Muscle layer of colon (tissue), 2 donors: ENCODE results near the gene NME7.

Experiments used
- H3K27ac ChIP-seq: one replicate; pipeline ENCODE4 v1.7.0; 2013; ENCODE audit warnings: low read depth, mild to moderate bottlenecking, low read length, moderate library complexity
- H3K27me3 ChIP-seq, 2 donors: one replicate each; pipeline ENCODE4 v1.7.0; 2013; ENCODE audit warnings: low read length in 2 of 2, mild to moderate bottlenecking in 2 of 2; ENCODE audit not compliant: insufficient read depth in 2 of 2, control insufficient read depth in 1 of 2
- H3K36me3 ChIP-seq: one replicate; pipeline ENCODE4 v1.7.0; 2013; ENCODE audit warnings: mild to moderate bottlenecking, low read length; ENCODE audit not compliant: insufficient read depth
- H3K4me1 ChIP-seq: one replicate; pipeline ENCODE4 v1.7.0; 2013; ENCODE audit warnings: mild to moderate bottlenecking, low read length; ENCODE audit not compliant: insufficient read depth
- H3K4me3 ChIP-seq, 2 donors: one replicate each; pipeline ENCODE4 v1.7.0; 2013; ENCODE audit warnings: low read length in 2 of 2, low read depth in 1 of 2, mild to moderate bottlenecking in 1 of 2, moderate library complexity in 1 of 2
- H3K9ac ChIP-seq: one replicate; pipeline ENCODE4 v1.7.0; 2013; ENCODE audit warnings: low read length
- H3K9me3 ChIP-seq: one replicate; pipeline ENCODE4 v1.7.0; 2013; ENCODE audit warnings: mild to moderate bottlenecking, low read length
- donor health status: abdominal sarcoma.
- donor health status: Adenocarcinoma of cecum.

Gene NME7

DNA sequence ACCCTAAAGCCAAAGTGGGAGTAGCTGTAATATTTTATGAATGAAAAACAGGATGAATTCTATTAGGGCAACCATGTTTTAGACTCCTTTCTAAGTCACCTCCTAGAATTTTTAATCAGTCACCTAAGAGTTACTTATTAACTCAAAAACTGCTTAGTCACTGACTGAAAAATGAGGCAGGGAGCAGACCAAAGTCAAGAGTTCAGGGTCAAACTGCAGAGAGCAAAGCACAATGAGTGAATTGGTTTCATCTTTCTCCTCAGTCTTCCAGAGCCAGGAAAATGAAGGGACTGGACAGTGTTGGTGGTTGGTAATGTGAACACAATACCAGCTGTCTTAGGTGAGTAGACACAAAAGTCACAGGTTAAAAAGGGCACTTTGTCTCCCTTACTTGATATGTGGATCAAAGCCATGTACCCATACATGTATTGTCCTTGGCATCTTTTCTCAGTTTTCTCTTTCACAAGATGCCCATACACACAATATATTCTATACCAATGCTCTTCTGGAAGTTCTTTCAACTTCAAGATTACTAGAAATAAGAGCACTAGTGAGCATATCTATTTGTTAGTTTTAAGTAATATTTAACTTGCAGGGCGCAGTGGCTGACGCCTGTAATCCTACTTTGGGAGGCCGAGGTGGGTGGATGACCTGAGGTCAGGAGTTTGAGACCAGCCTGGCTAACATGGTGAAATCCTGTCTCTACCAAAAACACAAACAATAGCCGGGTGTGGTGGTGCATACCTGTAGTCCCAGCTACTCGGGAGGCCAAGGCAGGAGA is 218.9 kb downstream of the NME7 start:
- Histone ChIP-seq H3K27me3 (no peaks in the 10 kb centered on the region), H3K27ac (no peak overlapping the region), H3K4me1 (no peaks in the 10 kb centered on the region), H3K4me3 (no peak overlapping the region), H3K9me3 (no peaks in the 10 kb centered on the region), H3K9ac (no peak overlapping the region), H3K36me3 (no peaks in the 10 kb centered on the region)

DNA sequence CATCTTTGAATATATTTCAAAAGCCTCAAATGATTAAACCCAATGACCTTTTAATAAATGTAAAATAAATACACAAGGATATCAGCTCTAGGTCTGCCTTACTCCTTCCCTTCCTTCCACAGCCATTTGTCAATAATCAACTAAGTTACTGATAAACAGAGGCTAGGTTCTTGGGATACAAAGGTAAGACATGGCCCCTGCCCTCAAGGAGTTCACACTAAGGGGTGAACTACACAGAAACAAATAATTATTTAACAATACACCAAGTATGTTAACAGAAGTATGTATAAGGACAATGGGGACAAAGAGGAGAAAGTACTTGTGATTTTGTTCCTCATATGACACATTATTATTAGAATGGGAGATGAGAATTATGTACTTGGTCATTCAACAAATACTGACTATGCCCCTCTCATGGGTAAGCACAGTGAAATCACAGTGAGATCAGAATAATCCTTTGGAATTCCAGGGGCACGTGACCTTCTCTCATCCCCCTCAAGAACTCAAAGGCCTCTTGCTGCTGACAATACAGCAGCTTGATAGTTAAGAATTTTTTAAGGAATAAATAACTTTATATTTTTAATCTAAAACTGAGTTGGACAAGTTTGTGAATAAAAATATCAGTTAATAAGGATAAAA is 220.9 kb downstream of the NME7 start:
- H3K4me1 ChIP-seq, result no peaks in the 10 kb centered on the region
- no peaks in the 10 kb centered on the region for H3K36me3 ChIP-seq
- H3K9ac ChIP-seq, result no peak overlapping the region
- H3K27me3 ChIP-seq, result no peaks in the 10 kb centered on the region
- H3K4me3 ChIP-seq, result no peak overlapping the region
- no peaks in the 10 kb centered on the region for H3K9me3 ChIP-seq
- H3K27ac ChIP-seq, result no peak overlapping the region

DNA sequence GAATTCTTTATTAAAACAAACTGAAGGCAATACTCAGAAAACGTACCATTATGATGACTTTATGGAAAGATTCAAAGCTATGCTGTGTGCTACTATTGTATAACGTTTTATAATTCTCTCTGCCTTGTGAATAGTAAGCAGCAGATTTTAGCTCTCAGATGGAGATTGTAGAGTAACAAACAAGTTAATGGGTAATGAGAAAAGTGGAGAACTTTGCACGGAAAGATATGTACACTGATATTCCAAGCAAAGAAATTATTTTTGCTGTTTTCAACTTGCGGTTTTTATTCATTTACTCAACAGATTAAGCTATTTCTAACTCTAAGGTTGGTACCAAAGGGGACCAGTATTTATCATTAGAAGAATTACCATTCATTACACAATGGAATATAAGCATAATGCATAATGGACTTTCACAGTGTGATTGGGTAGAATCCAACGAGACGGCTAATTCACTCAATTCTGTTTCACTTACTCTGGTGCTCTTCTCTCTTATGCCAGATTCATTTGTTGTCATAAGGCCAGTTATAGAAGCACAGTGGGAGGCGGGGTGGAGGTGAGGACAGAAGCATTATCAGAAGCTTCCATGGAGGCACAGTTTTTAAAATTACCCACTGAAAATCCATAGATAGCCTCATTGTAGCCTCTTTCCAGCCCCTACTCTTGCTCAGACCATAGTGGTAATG is 222.5 kb downstream of the NME7 start:
- no peaks in the 10 kb centered on the region for H3K27me3 ChIP-seq
- H3K4me1 ChIP-seq, result no peaks in the 10 kb centered on the region
- no peaks in the 10 kb centered on the region for H3K9me3 ChIP-seq
- H3K36me3 ChIP-seq, result no peaks in the 10 kb centered on the region
- no peak overlapping the region for H3K4me3 ChIP-seq
- no peak overlapping the region for H3K9ac ChIP-seq
- H3K27ac ChIP-seq, result no peak overlapping the region

DNA sequence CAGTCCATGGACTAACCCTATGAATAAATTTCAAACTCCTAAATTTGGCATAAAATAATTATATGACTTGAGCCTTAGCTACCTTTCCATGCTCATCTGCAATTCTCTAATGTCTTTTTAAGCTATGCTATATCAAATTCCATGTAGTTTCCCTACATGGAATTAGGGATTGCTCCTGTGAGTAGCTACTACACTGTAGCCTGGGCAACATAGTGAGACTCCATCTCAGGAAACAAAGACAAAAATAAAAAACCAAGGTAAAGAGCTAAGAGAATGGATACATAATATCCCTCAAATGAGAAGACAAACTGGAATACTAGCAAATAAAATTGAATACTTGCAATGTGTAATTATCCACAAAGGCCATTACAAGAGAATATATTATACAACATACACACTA is 223.6 kb downstream of the NME7 start:
- Histone ChIP-seq H3K4me1 (no peaks in the 10 kb centered on the region), H3K36me3 (no peaks in the 10 kb centered on the region), H3K27ac (no peak overlapping the region), H3K9ac (no peak overlapping the region), H3K27me3 (no peaks in the 10 kb centered on the region), H3K4me3 (no peak overlapping the region), H3K9me3 (no peaks in the 10 kb centered on the region)

DNA sequence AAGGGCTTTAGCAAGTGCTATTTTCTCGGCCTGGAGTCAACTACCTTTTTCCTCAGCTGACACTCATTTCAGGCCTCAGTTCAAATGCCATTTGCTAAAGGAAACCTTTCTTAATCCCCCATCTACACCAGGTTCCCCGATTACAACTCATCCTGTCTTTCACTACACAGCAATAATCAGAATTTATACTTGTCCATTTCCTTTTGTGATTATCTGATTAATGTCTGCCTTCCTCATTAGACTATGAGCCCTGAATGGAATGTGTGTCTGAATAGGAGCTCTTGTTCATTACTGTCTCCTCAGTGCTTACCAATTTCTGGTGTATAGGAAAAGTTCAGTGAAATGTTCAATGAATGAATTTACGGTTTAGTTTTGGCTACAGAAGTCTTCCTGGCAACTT is 224.3 kb downstream of the NME7 start:
- Histone ChIP-seq H3K4me3 (no peak overlapping the region), H3K27ac (no peak overlapping the region), H3K36me3 (no peaks in the 10 kb centered on the region), H3K9ac (no peak overlapping the region), H3K9me3 (no peaks in the 10 kb centered on the region), H3K27me3 (no peaks in the 10 kb centered on the region), H3K4me1 (no peaks in the 10 kb centered on the region)

DNA sequence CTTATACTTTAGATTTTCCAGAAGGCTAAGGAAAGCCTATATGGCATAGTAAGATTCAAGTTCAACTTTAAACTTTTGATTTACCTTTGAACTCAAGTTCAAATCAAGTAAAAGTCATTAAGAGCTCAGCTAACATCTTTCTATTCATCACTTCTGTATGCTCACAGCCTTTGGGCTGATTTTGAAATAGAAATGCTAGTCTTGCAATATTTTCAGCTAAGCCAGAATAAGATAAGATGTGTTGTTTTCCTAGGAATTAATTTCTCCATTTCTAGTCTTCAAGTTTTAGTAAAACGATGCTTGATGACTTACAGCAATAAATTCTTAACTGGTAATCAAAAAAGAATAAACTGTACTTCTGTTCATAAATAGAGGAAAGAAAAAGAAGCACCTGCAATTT is 225.5 kb downstream of the NME7 start:
- H3K27ac ChIP-seq, result no peak overlapping the region
- no peaks in the 10 kb centered on the region for H3K4me1 ChIP-seq
- no peaks in the 10 kb centered on the region for H3K9me3 ChIP-seq
- no peak overlapping the region for H3K4me3 ChIP-seq
- no peaks in the 10 kb centered on the region for H3K27me3 ChIP-seq
- no peak overlapping the region for H3K9ac ChIP-seq
- H3K36me3 ChIP-seq, result no peaks in the 10 kb centered on the region

DNA sequence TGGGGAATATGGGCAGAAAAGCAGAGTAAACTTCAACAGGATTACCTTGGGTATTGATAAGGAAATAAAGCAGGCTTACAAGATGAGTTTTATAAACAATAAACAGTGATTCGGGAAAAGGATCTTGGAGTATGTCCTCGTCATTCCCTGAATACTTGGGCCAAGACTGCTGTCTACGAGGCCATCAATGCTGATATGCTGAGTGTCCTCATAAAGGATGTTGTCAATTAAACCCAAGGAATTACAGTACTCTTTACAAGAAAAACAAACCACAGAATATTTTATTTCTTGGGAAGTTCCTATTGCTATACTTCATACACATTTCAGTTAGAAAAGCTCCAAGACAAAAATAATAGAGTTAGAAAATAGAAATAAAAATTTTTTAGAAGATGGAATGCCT is 226.2 kb downstream of the NME7 start:
- Histone ChIP-seq H3K36me3 (no peaks in the 10 kb centered on the region), H3K4me3 (no peak overlapping the region), H3K27me3 (no peaks in the 10 kb centered on the region), H3K9me3 (no peaks in the 10 kb centered on the region), H3K4me1 (no peaks in the 10 kb centered on the region), H3K27ac (no peak overlapping the region), H3K9ac (no peak overlapping the region)

DNA sequence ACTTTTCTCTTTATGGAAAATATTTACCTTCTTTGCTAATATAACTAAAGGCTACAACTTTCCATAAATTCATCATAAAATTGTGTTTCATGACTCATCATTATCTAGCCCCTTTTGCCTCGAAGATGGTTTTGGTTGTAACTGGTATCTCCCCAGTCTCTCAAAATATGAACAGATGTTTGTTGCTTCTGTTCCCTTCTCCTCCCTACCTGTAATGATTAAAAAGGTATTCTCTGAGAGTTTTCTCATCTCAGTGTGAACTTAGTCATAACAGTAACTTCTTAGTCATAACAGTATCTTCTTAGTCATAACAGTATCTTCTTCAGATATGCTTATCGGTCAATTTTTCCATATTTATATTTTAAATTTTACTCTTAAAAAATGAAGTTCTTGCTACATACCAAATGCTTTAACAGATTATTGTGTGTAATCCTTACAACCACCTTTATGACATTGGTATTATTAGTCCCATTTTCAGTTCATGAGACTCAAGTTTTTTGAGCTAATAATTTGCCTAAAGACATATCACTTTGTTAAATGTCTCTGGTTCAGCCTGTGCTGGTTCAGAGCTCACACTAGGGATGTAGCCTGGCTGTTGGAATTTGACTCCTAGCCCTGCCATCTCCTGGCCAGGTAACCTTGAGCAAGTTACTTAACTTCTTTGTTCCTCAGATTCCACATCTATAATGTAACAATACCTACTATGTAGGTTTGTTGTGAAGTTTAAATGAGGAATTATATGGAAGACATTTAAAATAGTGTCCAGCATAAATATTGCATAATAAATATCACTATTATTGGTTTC is 228.5 kb downstream of the NME7 start:
- no peaks in the 10 kb centered on the region for H3K36me3 ChIP-seq
- H3K4me3 ChIP-seq, result no peak overlapping the region
- no peaks in the 10 kb centered on the region for H3K9me3 ChIP-seq
- no peaks in the 10 kb centered on the region for H3K27me3 ChIP-seq
- H3K9ac ChIP-seq, result no peak overlapping the region
- H3K4me1 ChIP-seq, result no peaks in the 10 kb centered on the region
- no peak overlapping the region for H3K27ac ChIP-seq

DNA sequence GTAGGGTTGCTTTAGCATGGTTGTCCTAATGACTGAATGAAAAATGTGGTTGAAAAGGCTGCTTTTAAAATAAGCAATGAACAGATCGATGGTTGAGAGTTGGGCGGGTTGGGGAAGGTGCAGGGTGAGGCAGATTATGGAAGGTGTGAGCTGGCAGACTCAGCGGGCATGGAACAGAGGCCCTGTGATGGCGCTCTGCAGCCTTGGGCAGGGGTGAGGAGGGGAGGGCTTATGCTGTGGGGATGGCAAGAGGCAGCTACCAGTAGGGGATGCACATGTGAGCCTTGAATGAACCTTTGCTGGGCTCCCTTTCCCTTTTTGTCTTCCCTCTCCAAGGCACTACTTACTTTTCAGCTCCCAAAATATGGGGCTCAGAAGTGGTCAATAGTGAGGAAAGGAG is 230.2 kb downstream of the NME7 start:
- H3K4me1 ChIP-seq, result no peaks in the 10 kb centered on the region
- H3K27ac ChIP-seq, result no peak overlapping the region
- H3K36me3 ChIP-seq, result no peaks in the 10 kb centered on the region
- H3K27me3 ChIP-seq, result no peaks in the 10 kb centered on the region
- H3K4me3 ChIP-seq, result no peak overlapping the region
- no peaks in the 10 kb centered on the region for H3K9me3 ChIP-seq
- H3K9ac ChIP-seq, result no peak overlapping the region

DNA sequence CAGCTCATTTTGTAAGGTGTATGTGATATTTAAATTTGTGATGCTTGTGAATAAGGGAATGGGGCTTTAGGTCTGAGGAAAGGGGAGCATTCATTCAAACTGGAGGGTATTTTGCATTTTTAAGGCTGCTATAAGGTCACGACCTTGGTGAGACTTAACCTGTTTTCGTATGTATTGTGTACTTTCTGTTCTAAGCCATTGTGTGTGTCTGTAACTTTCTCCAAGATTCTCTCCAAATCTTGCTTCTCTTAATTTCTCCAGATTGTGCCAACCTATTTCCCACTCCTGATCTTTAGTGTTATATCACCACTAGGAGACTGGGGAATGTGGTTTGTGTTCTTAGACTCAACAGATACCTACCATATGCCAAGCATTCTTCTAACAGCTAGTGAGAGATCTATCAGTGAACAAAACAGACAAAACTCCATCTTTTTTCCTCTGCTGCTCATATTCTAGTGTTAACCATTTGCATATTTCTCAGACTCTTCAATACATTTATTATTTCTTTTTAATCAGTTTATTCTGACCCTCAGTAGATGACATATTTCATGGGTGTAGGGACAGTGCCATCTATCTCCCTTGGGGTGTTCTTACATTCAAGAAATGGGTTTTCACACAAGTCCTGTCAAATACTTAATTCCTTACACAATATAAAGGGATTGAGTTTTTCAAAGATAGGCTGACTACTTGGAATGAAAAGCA is 233.6 kb downstream of the NME7 start:
- H3K4me1 ChIP-seq, result peaks cover 6% of the 10 kb centered on the region
- no peaks in the 10 kb centered on the region for H3K9me3 ChIP-seq
- no peak overlapping the region for H3K27ac ChIP-seq
- no peaks in the 10 kb centered on the region for H3K27me3 ChIP-seq
- peaks cover 17% of the 10 kb centered on the region for H3K36me3 ChIP-seq
- H3K9ac ChIP-seq, result no peak overlapping the region
- no peak overlapping the region for H3K4me3 ChIP-seq

DNA sequence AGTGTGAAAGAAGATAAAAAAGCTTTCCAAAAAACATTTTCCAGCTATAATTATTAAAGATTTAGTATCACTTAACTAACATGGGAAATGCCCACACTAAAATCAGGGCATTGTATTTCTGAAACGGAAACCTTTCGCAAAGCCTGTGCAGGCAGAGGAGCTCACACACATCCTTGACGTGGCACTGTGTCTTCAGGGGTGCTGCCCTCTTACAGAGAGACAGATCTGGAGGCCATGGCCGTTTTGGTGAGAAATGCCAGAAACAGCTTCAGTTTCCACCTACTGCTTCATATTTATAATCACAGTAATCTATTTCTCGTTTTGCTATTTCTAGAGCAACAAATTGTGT is 234.4 kb downstream of the NME7 start:
- H3K4me3 ChIP-seq, result no peak overlapping the region
- no peaks in the 10 kb centered on the region for H3K9me3 ChIP-seq
- peaks cover 24% of the 10 kb centered on the region for H3K36me3 ChIP-seq
- H3K9ac ChIP-seq, result no peak overlapping the region
- peaks cover 6% of the 10 kb centered on the region for H3K4me1 ChIP-seq
- no peak overlapping the region for H3K27ac ChIP-seq
- no peaks in the 10 kb centered on the region for H3K27me3 ChIP-seq
